Suppressor macrophage (primary cell): Measurements from ENCODE around the gene MLC1.
"Not testable (repeated sequence)": the region's sequence is repeated elsewhere in the genome, so short reads cannot be mapped to it uniquely, and the experiment has no call there.

Experiments
- DNase-seq, 4 experiments: peaks; one replicate each; pipeline ENCODE4 v3.0.0-alpha.2; 2020 to 2022

The MLC1 gene

DNA sequence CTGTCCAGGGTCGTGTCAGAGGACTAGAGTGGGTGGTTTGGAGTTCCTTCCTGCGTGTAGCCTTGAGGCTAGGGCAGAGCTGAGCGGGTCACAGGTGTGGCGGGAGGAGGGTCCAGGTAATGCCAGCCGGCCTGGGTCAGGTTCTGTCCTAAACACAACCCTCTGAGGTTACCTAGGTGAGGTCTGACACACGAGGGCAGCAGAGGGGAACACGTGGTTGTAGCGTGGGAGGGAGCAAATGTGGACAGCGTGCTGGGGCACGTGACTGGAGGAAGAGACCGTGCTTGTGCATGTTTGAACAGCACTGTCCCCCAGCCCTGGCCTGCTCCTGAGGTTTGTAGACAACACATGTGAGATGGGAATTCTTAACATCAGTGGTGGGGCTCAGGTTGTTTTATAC, 17.7 kb upstream of the MLC1 start:
- DNase-seq, result peak in 3 of 4 experiments; percentile 29 to 57 (median 50)

DNA sequence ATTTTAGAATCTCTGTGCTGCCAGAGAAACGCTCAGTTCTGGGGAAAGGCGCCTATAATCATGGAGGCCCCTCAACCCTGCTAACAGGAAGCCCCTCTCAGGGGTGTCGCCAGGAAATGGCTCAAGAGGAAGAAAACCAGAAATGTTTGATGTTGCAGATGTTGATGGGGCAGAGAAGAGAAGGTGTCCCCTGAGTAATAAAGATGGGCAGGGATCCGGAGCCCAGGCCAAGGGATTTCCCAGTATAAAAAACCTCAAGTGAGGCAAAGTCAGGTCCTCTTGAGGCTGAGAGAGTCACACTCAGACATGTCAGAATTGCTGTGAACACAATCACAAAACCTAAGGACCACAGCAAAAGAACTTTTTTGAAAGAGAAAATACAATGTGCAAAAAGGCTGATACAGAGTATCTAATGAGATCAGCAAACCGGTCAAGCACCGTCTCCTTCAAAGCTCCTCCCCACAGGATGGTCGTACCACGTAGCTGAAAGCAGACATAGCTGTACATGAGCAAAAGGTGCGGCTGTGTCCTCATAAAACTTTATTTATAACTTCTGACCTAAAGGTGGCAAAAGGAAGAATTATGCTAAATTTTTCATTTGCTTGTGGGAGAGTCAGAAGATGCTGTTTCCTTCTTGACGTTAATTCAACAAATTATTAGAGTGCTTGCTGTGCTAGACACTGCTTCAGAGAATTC, 16.8 kb upstream of the MLC1 start:
- no peak for DNase-seq

GRCh38 chr22:50098052-50098451, 12.8 kb upstream of the MLC1 start:
- DNase-seq, result no peak

GRCh38 chr22:50092342-50092741, 7.1 kb upstream of the MLC1 start:
- no peak for DNase-seq

DNA sequence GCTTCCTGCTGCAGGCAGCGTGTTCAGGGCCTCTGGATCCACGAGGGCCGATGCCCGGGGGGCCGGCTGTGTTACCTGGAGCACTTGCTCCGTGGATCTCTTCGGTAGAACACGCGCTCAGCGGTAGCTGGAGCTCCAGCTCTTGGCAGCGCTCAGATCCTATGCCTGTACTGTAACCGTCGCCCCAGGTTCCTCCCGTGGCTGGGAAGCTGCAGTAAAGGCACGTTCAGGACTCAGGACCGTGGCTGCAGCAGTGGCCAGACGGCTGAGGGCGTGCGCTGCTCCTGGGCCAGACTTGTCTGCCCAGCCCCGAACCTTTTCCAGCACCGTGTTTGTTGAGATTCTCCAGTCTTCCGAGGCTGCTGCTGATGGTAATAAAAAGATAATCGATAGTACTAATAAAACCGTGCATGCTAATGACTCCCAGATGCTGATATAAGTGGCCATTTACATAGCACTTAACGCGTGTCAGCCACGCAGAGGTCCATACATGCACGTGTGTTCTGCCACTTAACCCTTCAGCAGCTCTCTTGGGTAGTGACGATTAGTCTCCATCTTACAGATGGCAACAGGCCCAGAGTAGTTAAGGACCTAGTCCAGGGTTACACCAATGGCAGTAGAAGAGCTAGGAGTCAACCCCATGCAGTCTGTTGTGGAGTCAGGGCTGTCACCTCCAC, 6.0 kb upstream of the MLC1 start:
- no peak for DNase-seq

GRCh38 chr22:50090412-50090714, 5.1 kb upstream of the MLC1 start:
- DNase-seq, result no peak

GRCh38 chr22:50089682-50090411, 4.6 kb upstream of the MLC1 start, which contains the start of gene MOV10L1:
Gene MOV10L1 (plus strand): TSS chr22:50090006. CDS start chr22:50090089, 83 bp downstream.
- DNase-seq, result peak; percentile 27 to 78 (median 61)

- no peak for DNase-seq
These were observed 4.0 kb upstream of the MLC1 start for GRCh38 chr22:50089231-50089630.

GRCh38 chr22:50088096-50088495, 2.9 kb upstream of the MLC1 start:
- DNase-seq, result no peak

- DNase-seq, result no peak
These were observed 2.4 kb upstream of the MLC1 start for GRCh38 chr22:50087646-50088045.

- DNase-seq, result not testable (repeated sequence)
These were observed 1.7 kb upstream of the MLC1 start for GRCh38 chr22:50086975-50087374.

GRCh38 chr22:50086526-50086925, 1.3 kb upstream of the MLC1 start:
- no peak for DNase-seq

- DNase-seq, result no peak
These were observed 608 bp downstream of the MLC1 start for GRCh38 chr22:50084614-50085021.

DNA sequence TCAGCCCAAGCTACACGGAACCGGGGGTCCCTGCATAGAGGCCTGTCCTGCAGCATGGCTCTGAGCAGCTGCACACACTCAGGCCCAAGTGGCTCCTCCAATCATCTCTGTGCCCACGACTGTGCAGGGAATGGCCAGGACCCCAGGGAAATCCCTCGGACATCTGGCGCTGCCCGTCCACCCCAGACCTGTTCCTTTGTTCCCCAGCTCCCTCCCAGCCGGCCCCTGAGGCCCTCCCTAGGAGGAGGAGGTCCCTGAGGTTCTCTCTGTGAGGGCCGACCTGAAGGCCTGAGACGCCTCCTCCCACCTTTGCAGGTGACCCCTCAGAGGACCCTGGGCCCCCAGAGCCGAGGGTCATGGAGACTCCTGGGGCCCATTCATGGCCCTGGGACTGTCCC, 1.1 kb downstream of the MLC1 start:
- no peak for DNase-seq

- DNase-seq, result no peak
These were observed 1.7 kb downstream of the MLC1 start for GRCh38 chr22:50083462-50084079.

DNA sequence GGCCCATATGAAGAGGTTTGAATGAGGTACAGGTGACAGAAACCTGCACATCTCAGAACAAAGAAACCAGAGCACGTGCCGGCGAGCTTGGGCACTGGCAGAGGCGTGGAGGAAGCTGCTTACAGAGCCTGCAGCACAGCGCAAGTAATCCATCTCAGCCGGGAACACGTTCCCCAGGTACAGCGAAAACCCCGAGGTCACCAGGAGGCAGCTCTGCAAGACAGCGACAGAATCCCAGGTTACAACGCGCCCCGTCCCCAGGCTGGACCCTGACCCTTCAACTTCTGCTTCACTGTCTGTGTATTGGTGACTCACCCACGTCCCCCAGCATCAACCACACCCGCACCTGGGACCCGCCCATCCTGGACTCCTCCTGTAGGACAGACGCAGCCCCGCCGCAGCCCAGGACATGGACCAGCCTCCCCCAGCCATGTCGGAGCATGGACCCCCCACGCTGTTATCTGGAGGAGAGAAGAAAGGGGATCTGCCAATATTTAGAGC, 2.2 kb downstream of the MLC1 start:
- DNase-seq, result no peak

DNA sequence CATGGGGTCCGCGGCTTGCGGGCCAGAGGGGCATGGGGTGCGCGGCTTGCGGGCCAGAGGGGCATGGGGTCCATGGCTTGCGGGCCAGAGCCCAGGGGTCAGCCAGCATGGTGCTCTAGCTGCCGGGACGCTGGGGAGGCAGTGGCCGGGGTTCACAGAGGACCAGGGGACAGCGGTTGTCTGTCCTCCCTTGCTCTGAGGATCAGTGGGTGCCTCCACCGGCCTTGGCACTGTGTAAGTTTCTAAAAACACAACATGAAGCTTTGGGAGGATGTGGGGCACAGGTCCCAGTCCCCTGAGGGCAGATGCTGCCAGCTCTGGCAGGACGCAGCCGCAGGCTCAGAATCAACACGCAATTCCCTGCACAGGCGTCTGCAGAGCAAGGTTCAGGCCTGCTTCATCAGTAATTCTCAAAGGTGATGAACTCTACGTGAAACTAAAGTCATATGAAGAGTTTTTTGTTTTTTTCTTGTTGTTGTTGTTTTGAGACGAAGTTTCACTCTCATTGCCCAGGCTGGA, 3.0 kb downstream of the MLC1 start:
- DNase-seq, result no peak

GRCh38 chr22:50081426-50082196, 3.6 kb downstream of the MLC1 start:
- DNase-seq, result no peak

- no peak for DNase-seq
These were observed 5.2 kb downstream of the MLC1 start for GRCh38 chr22:50080077-50080465.

- no peak for DNase-seq
These were observed 6.5 kb downstream of the MLC1 start for GRCh38 chr22:50078761-50079160.

DNA sequence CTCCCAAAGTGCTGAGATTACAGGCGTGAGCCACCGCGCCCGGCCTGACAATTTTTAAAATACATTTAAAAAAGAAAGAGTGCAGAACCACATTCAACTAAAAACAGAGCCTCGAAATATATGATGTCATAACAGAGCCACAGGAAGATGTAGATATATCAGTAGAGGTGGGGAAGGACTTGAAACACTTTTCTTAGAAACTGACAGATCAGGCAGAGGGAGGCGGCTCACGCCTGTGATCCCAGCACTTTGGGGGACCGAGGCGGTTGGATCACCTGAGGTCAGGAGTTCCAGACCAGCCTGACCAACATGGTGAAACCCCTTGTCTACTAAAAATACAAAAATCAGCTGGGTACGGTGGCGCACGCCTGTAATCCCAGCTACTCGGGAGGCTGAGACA, 7.0 kb downstream of the MLC1 start:
- no peak for DNase-seq
